AG04449 (cell line): ENCODE measurements around the gene CASP14.
"Not testable (repeated sequence)": the region's sequence is repeated elsewhere in the genome, so short reads cannot be mapped to it uniquely, and the experiment has no call there.

Experiments used
- CTCF ChIA-PET: fragments of 350-600 bp; formaldehyde crosslinking; extraction: SDS; loops from one replicate; lab custom pipeline; 2021; ENCODE audit warnings: antibody characterized with exemption; lab: Yijun Ruan, JAX
- POLR2A ChIA-PET: fragments of 400-600, 350-600 bp; formaldehyde crosslinking; extraction: SDS; loops from one replicate; lab custom pipeline; 2020; ENCODE audit warnings: antibody characterized with exemption, inconsistent platforms; lab: Yijun Ruan, JAX
- DNase-seq: peaks from one replicate; pipeline ENCODE4 v3.0.0-alpha.2; 2010; ENCODE audit warnings: low read depth, low spot score
- H3K4me3 ChIP-seq: 2 replicates; pipeline ENCODE4 v1.5.1; 2011; ENCODE audit warnings: low read depth, mild to moderate bottlenecking, control low read depth, low read length
- CTCF ChIP-seq: IDR thresholded peaks from one replicate; pipeline ENCODE4 v1.5.1; 2011; ENCODE audit warnings: mild to moderate bottlenecking, moderate library complexity, low read length, control low read depth, inconsistent platforms; ENCODE audit not compliant: insufficient read depth; ENCODE audit errors: missing control alignments

The CASP14 gene

GRCh38 chr19:15081911-15082310 lies 32.6 kb downstream of the CASP14 start, which contains the start of gene OR1I1:
TSS of gene OR1I1 (plus strand) at chr19:15082211. CDS start at chr19:15087066, 4,855 bp downstream.
- CTCF ChIA-PET = interaction anchor here (1.5 to 1.8 kb wide), 2 partner anchors 10 to 20 kb away, joined by 3 to 11 read pairs; no protein-coding TSS in a partner anchor
- POLR2A ChIA-PET = no interaction called here
- DNase-seq = no peak
- H3K4me3 ChIP-seq = no peak within 1 kb of the TSS
- no peak for TF ChIP-seq CTCF

- ChIA-PET CTCF (interaction anchor here (0.9 to 1.1 kb wide), 3 partner anchors 14 to 470 kb away, joined by 3 read pairs; no protein-coding TSS in a partner anchor), POLR2A (no interaction called here)
- DNase-seq = no peak
- H3K4me3 ChIP-seq = no peak overlapping the region
- TF ChIP-seq CTCF = no peak
These were observed 37.9 kb downstream of the CASP14 start for GRCh38 chr19:15087182-15087581.

GRCh38 chr19:15091918-15092753 lies 42.9 kb downstream of the CASP14 start:
- DNase-seq = no peak
- H3K4me3 ChIP-seq = no peak overlapping the region
- POLR2A ChIA-PET = interaction anchor here (0.9 kb wide), 1 partner anchor 464 kb away, joined by 4 read pairs; no protein-coding TSS in a partner anchor

GRCh38 chr19:15093001-15093400 lies 43.7 kb downstream of the CASP14 start:
- TF ChIP-seq CTCF = no peak
- H3K4me3 ChIP-seq = no peak overlapping the region
- POLR2A ChIA-PET = no interaction called here
- DNase-seq = no peak
- CTCF ChIA-PET = interaction anchor here (1.0 to 5.5 kb wide), 15 partner anchors 9 to 468 kb away, joined by 3 to 99 read pairs (median 7); partner anchors contain the start of genes AKAP8, OR1I1 and SYDE1

More at GRCh38 chr19:15091918-15092753, 42.9 kb downstream of the CASP14 start:
- TF ChIP-seq CTCF = peak; percentile 47
- CTCF ChIA-PET = interaction anchor here (0.7 to 5.5 kb wide), 28 partner anchors 8 to 1298 kb away, joined by 3 to 99 read pairs (median 4); partner anchors contain the start of genes AKAP8, OR1I1 and SYDE1

GRCh38 chr19:15096223-15096622 lies 46.9 kb downstream of the CASP14 start:
- POLR2A ChIA-PET = no interaction called here
- no peak for DNase-seq
- no peak overlapping the region for H3K4me3 ChIP-seq
- CTCF ChIA-PET = interaction anchor here (0.7 to 0.8 kb wide), 2 partner anchors 54 to 155 kb away, joined by 3 to 5 read pairs; no protein-coding TSS in a partner anchor
- no peak for TF ChIP-seq CTCF

- CTCF ChIA-PET = interaction anchor here (1.0 to 1.2 kb wide), 3 partner anchors 46 to 61 kb away, joined by 3 to 4 read pairs (median 4); no protein-coding TSS in a partner anchor
- DNase-seq, POLR2A ChIA-PET, H3K4me3 ChIP-seq: not testable (repeated sequence)
These were observed 48.7 kb downstream of the CASP14 start for GRCh38 chr19:15097980-15098379.
